GM12875 (cell line): Measurements from ENCODE around the gene SLC2A6.
A peak's percentile ranks its signal among the peaks of the same experiment; 100 is the strongest.

Experiments
- H3K4me3 ChIP-seq: one replicate; pipeline ENCODE4 v1.5.1; 2011; ENCODE audit warnings: low read depth, low read length, control low read depth
- TF ChIP-seq, protein P1 (sequence below): IDR thresholded peaks from 2 replicates; pipeline ENCODE4 v1.5.1; 2011; ENCODE audit warnings: low read depth, mild to moderate bottlenecking, control low read depth, inconsistent platforms, low read length, moderate library complexity, borderline replicate concordance; ENCODE audit not compliant: insufficient read depth

Gene SLC2A6

DNA sequence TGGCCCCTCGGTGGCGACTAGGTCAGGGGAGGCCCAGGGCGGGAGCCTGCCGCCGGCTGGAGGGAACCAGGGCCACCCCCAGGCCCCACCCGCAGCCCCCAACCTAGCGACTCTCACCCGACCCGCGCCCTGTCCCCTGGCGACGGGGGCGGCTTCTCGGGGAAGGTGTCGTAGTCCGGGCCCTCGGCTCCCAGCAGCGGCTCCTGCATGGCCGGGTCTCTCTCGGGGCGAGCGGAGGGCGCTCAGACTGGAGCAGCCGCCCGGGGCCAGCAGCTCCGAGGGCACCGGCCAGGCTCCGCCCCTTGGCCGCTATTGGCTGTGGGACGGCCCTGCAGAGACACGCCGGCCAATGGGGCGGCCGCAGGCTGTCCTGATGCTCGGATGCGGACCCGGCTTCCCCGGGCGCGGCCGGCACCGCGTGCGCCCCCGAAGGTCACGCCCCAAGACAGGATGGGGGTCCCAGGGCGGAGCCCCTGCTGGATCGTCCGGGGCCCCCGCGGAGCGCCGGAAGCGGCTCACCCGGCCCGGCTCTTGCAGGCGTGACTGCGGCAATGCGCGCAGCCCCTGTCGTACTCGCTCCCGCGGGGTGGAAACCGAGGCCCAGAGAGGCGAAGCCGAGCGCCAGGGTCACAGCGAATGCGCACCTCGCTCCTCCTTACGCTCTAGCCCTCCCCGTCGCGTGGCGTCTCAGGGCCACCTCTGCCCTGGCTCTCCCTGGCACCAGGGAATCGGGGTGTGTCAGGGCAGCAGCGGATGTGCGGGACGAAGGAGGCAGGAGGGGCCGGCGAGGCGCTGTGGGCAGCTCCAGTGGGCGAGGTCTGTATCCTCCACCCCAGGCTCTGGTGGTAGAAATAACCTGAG lies at the start of gene SLC2A6:
Gene SLC2A6, minus strand, starts transcription at position 249 of the 861 bp plus-strand sequence. Its CDS starts 40 bp downstream, at position 209.
- TF ChIP-seq, protein P1, sequence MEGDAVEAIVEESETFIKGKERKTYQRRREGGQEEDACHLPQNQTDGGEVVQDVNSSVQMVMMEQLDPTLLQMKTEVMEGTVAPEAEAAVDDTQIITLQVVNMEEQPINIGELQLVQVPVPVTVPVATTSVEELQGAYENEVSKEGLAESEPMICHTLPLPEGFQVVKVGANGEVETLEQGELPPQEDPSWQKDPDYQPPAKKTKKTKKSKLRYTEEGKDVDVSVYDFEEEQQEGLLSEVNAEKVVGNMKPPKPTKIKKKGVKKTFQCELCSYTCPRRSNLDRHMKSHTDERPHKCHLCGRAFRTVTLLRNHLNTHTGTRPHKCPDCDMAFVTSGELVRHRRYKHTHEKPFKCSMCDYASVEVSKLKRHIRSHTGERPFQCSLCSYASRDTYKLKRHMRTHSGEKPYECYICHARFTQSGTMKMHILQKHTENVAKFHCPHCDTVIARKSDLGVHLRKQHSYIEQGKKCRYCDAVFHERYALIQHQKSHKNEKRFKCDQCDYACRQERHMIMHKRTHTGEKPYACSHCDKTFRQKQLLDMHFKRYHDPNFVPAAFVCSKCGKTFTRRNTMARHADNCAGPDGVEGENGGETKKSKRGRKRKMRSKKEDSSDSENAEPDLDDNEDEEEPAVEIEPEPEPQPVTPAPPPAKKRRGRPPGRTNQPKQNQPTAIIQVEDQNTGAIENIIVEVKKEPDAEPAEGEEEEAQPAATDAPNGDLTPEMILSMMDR = no peak
- peak within 1 kb of the TSS; percentile 74 for H3K4me3 ChIP-seq

GRCh38 chr9:133528001-133528875 lies 49.3 kb upstream of the SLC2A6 start:
- TF ChIP-seq, protein P1 = no peak
- H3K4me3 ChIP-seq = no peak overlapping the region

GRCh38 chr9:133527444-133527920 lies 48.6 kb upstream of the SLC2A6 start:
- H3K4me3 ChIP-seq = no peak overlapping the region
- TF ChIP-seq, protein P1 = no peak

- TF ChIP-seq, protein P1 = no peak
- H3K4me3 ChIP-seq = no peak overlapping the region
Measured at GRCh38 chr9:133526721-133527321, 47.9 kb upstream of the SLC2A6 start.

DNA sequence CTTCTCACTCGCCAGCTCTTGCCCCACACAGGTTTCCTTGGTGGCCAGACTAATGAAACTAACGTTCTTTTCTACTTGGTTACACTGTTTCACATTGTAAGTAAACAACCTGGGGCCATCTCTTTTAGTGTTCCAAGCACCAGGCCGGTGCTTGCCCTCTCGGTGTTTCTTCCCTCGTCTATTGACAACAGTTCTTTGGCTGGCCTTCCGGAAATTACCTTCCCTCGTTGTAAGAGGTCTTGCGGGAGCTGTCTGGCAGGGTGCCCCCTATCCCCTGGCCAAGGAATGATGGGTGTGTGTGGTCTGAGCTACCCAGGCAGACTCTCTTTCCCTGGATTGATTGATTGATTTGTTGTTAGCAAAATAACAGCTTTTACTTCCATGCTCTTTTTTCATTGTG lies 46.8 kb upstream of the SLC2A6 start:
- no peak overlapping the region for H3K4me3 ChIP-seq
- TF ChIP-seq, protein P1 = no peak

- no peak within 1 kb of the TSS for H3K4me3 ChIP-seq
- TF ChIP-seq, protein P1 = no peak
Measured at GRCh38 chr9:133524679-133525228, 45.9 kb upstream of the SLC2A6 start, which contains the start of gene MYMK. Gene MYMK, minus strand, starts transcription at chr9:133524959. Its CDS starts 115 bp downstream, at chr9:133524844.
